ENCODE results near the gene FAM181B. TPM values are rescaled to one million over a fixed set of nuclear protein-coding genes. Genes with fewer than 3 reads are reported as not detected.

The FAM181B gene
- total RNA-seq, 6 experiments from 2014 or later, result not detected

DNA sequence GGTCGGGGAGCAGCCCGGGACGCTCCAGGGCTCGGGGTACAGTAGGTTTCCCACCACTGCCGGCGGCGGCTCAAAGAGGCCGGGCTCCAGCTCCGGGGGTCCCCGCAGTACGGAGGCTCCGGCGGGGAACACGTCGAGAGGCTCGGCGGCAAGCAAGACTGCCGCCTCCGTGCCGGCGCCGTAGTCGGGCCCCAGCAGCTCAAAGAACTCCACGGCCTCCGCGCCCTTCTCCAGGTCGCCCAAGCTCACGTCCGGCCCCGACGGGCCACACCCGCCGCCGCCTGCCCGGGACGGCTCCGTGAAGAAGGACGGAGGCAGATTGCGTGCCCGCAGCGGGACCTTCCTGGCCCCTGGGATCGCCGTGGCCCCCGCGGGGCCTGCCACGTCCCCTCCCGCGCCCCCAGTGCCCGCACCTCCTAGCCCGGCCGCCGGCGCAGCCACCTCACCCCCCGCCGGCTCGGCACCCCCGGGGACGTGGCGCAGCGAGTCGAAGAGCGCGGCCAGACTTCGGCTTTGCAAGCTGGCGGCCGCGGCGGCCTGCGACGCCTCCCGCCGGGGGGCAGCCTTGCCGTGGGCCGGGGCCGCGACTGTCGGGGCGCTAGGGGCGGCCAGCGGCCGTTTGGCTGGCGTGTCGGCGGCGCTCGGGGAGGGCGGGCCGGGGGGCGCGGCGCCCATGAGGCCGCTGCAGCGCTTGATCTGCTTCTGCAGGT lies 775 bp downstream of the FAM181B start:
- Histone ChIP-seq H3K9me3 (no peaks in the 10 kb centered on the region), H3K4me3 (peak overlapping the region; percentile 21 to 49 (median 31)), H3K4me1 (peaks cover 0 to 5% (median 0%) of the 10 kb centered on the region in 4 donors), H3K27me3 (peaks cover 0 to 24% of the 10 kb centered on the region in 2 donors), H3K27ac (no peak overlapping the region), H3K36me3 (no peaks in the 10 kb centered on the region)
- ATAC-seq (peak in 3 of 4 donors; percentile 18 to 28 (median 28)), DNase-seq (peak in 1 of 3 donors; percentile 25)
- TF ChIP-seq POLR2A (IDR thresholded peaks at IDR 0.05), result no peak
- TF ChIP-seq, protein P1, sequence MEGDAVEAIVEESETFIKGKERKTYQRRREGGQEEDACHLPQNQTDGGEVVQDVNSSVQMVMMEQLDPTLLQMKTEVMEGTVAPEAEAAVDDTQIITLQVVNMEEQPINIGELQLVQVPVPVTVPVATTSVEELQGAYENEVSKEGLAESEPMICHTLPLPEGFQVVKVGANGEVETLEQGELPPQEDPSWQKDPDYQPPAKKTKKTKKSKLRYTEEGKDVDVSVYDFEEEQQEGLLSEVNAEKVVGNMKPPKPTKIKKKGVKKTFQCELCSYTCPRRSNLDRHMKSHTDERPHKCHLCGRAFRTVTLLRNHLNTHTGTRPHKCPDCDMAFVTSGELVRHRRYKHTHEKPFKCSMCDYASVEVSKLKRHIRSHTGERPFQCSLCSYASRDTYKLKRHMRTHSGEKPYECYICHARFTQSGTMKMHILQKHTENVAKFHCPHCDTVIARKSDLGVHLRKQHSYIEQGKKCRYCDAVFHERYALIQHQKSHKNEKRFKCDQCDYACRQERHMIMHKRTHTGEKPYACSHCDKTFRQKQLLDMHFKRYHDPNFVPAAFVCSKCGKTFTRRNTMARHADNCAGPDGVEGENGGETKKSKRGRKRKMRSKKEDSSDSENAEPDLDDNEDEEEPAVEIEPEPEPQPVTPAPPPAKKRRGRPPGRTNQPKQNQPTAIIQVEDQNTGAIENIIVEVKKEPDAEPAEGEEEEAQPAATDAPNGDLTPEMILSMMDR (IDR thresholded peaks at IDR 0.05), result no peak
- intact Hi-C loops (cut with DNase I), result no loop called here
- WGBS (ENCODE audit: insufficient coverage, low coverage, low lambda C conversion rate, missing lambda C conversion rate), result 2% methylated on average over 10 of the region's 93 CpGs

DNA sequence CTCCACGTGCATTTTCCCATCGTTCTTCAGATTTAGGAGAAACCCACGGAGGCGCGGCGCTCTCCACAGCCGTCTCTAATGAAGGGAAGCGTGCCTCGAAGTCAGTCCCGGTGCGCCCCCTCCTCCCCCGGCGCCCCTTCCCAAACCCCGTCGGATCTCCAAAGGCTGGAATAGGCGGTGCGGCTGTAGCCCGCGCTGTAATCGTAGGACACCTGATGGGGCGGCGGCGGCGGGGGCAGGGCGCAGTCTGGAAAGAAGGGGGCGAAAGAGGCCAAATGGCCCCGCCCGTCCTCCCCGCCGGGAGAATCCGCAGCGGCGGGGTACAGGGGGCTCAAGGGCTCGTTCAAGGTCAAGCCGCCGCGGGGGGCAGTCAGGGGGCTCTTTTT lies 1.3 kb downstream of the FAM181B start:
- no peak overlapping the region for H3K4me3 ChIP-seq

DNA sequence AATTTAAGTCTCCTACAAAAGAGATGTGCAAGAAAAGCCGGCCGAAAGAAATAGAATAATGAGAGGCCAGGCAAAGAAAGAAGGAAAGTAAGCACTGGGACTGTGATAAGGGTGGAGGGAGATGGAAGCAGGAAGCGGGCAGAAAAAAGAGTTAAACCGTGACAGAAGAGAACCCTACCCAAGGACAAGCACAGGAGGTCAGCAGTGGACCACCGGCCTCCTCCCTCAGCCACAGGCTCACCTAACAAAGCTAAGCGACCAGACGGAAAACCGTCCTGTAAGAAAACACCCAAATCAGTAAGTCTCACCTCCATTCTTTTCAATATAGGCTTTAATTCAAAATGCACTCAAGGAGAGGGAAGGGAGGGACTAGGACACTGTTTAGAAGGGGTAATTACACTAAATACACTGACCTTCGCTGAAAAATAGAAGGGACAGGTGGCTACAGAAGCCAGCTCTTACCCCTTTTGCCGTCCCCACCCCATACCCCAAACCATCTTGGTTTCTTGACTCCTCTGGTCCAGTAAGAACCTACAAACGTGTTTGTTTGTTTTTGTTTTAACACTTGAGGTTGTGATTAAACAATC lies 1.9 kb downstream of the FAM181B start:
- ATAC-seq (no peak), DNase-seq (no peak)
- TF ChIP-seq POLR2A (IDR thresholded peaks at IDR 0.05), result no peak
- TF ChIP-seq, protein P1 (IDR thresholded peaks at IDR 0.05), result no peak
- H3K27ac ChIP-seq, result no peak overlapping the region
- H3K9me3 ChIP-seq, result no peaks in the 10 kb centered on the region
- H3K27me3 ChIP-seq, result peaks cover 0 to 24% of the 10 kb centered on the region in 2 donors
- H3K4me3 ChIP-seq, result no peak overlapping the region
- peaks cover 0 to 5% (median 0%) of the 10 kb centered on the region in 4 donors for H3K4me1 ChIP-seq
- WGBS (ENCODE audit: insufficient coverage, low coverage, low lambda C conversion rate, missing lambda C conversion rate), result 12% methylated on average over 11 of the region's 11 CpGs
- no peaks in the 10 kb centered on the region for H3K36me3 ChIP-seq
- intact Hi-C loops (cut with DNase I), result no loop called here

More for the DNA sequence above, 1.3 kb downstream of the FAM181B start:
- H3K9me3 ChIP-seq, result no peaks in the 10 kb centered on the region
- H3K4me1 ChIP-seq, result peaks cover 0 to 5% (median 0%) of the 10 kb centered on the region in 4 donors
- intact Hi-C loops (cut with DNase I), result no loop called here
- ATAC-seq (no peak), DNase-seq (no peak)
- no peak overlapping the region for H3K27ac ChIP-seq
- no peaks in the 10 kb centered on the region for H3K36me3 ChIP-seq
- peaks cover 0 to 24% of the 10 kb centered on the region in 2 donors for H3K27me3 ChIP-seq
- WGBS (ENCODE audit: insufficient coverage, low coverage, low lambda C conversion rate, missing lambda C conversion rate), result 3% methylated on average over 26 of the region's 37 CpGs
- TF ChIP-seq, protein P1 (IDR thresholded peaks at IDR 0.05), result no peak
- TF ChIP-seq POLR2A (IDR thresholded peaks at IDR 0.05), result no peak

DNA sequence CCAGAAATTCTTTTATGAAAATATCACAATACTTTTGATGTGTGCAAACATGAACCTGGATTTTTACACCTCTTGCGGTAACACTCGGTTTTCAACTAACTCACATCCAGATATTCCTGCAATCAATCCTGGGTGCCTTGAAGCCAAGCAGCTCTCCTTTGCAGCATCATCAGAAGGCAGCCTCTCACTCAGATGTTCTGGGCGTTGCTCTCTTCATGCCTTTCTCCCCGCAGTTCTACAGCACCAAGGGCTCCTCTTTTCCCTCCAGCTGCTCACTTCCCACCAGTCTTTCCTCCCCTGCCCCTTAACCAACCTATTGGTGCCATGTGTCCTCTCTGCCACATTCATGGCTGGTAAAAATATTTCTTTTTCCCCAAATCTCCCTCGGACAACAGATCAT lies 2.9 kb downstream of the FAM181B start:
- TF ChIP-seq, protein P1 (IDR thresholded peaks at IDR 0.05), result no peak
- no peak for TF ChIP-seq POLR2A (IDR thresholded peaks at IDR 0.05)
- H3K27ac ChIP-seq, result no peak overlapping the region
- no peaks in the 10 kb centered on the region for H3K36me3 ChIP-seq
- H3K4me3 ChIP-seq, result no peak overlapping the region
- 26% methylated on average over 5 of the region's 5 CpGs for WGBS (ENCODE audit: insufficient coverage, low coverage, low lambda C conversion rate, missing lambda C conversion rate)
- peaks cover 0 to 5% (median 0%) of the 10 kb centered on the region in 4 donors for H3K4me1 ChIP-seq
- peaks cover 0 to 24% of the 10 kb centered on the region in 2 donors for H3K27me3 ChIP-seq
- no peaks in the 10 kb centered on the region for H3K9me3 ChIP-seq
- DNase-seq, result no peak
- intact Hi-C loops (cut with DNase I), result no loop called here
- ATAC-seq, result no peak

Data from right lobe of liver (tissue), 6 donors.